Aorta (tissue), 5 donors: ENCODE measurements around the gene DNAAF1. TPM values are rescaled to one million over a fixed set of nuclear protein-coding genes. Genes with fewer than 3 reads are reported as not detected.

Experiments used
- ATAC-seq: fragments of 200-7000 bp; cut with Tn5 transposase; one replicate; pipeline ENCODE4 v1.9.1; 2022; ENCODE audit warnings: moderate library complexity; ENCODE audit not compliant: low FRiP score
- DNase-seq, 2 donors: peaks; one replicate each; pipeline ENCODE4 v3.0.0-alpha.2; 2020
- H3K27ac ChIP-seq, 2 donors: one replicate each; pipeline ENCODE4 v1.5.1; 2013; ENCODE audit warnings: low read length in 2 of 2, mild to moderate bottlenecking in 2 of 2, moderate library complexity in 2 of 2, control low read depth in 1 of 2, inconsistent platforms in 1 of 2, low read depth in 1 of 2
- H3K27me3 ChIP-seq, 2 donors: one replicate each; pipeline ENCODE4 v1.6.1; 2013; ENCODE audit warnings: control low read depth in 1 of 2, low read length in 1 of 2, mild to moderate bottlenecking in 1 of 2, moderate library complexity in 1 of 2; ENCODE audit not compliant: insufficient read depth in 2 of 2, control insufficient read depth in 1 of 2
- H3K36me3 ChIP-seq, 2 donors: one replicate each; pipeline ENCODE4 v1.6.1; 2013; ENCODE audit warnings: control low read depth in 1 of 2, low read length in 1 of 2, mild to moderate bottlenecking in 1 of 2; ENCODE audit not compliant: insufficient read depth in 2 of 2, control insufficient read depth in 1 of 2
- H3K4me1 ChIP-seq, 2 donors: one replicate each; pipeline ENCODE4 v1.6.1; 2013; ENCODE audit warnings: low read length in 2 of 2, control low read depth in 1 of 2, mild to moderate bottlenecking in 1 of 2, moderate library complexity in 1 of 2; ENCODE audit not compliant: insufficient read depth in 2 of 2, control insufficient read depth in 1 of 2
- H3K4me3 ChIP-seq, 2 donors: one replicate each; pipeline ENCODE4 v1.5.1; 2013; ENCODE audit warnings: low read length in 2 of 2, control low read depth in 1 of 2, mild to moderate bottlenecking in 1 of 2
- H3K9me3 ChIP-seq: one replicate; pipeline ENCODE4 v1.6.1; 2013; ENCODE audit warnings: mild to moderate bottlenecking, low read length; ENCODE audit not compliant: control insufficient read depth
- WGBS, 2 donors: extraction: QIAGEN DNeasy Blood & Tissue Kit; methylation state at CpG; one replicate each; pipeline ENCODE4 v1.1.7; 2013; 5-methylcytosine and 5-hydroxymethylcytosine counted together
- intact Hi-C, 2 donors: fragments of 100-400 bp; cut with DNase I; formaldehyde crosslinking; loops; one replicate each; pipeline versions ENCODE4 v1.14.2 to v1.15.0; 2022
- polyA plus RNA-seq, 2 donors: library from polyadenylated mRNA; stranded (reverse); fragments of 200-250 nt; gene quantifications; one replicate each; pipeline ENCODE4 v1.2.3, GENCODE V29; 2013
- total RNA-seq, 2 donors: library from RNA; stranded (reverse); fragmentation: NEBNext Ultra II Directional; extraction: Animal tissue kit (Norgen Biotek cat#: 25700); gene quantifications; one replicate each; pipeline ENCODE4 v1.2.1, GENCODE V29; 2021
- donor health status: healthy with polysubstance abuse.
- donor health status: Bipolar disorder and iron deficiency.
- donor health status: DM: no; HTN: no; CAD: no.
- donor health status: DM: no; HTN: no; CAD: no.
- donor health status: DM: yes; HTN: yes; CAD: no.

DNAAF1 gene
- total and polyA plus RNA-seq, 4 donors = 0.19 to 1.4 (median 0.48) TPM; not detected in 1

DNA sequence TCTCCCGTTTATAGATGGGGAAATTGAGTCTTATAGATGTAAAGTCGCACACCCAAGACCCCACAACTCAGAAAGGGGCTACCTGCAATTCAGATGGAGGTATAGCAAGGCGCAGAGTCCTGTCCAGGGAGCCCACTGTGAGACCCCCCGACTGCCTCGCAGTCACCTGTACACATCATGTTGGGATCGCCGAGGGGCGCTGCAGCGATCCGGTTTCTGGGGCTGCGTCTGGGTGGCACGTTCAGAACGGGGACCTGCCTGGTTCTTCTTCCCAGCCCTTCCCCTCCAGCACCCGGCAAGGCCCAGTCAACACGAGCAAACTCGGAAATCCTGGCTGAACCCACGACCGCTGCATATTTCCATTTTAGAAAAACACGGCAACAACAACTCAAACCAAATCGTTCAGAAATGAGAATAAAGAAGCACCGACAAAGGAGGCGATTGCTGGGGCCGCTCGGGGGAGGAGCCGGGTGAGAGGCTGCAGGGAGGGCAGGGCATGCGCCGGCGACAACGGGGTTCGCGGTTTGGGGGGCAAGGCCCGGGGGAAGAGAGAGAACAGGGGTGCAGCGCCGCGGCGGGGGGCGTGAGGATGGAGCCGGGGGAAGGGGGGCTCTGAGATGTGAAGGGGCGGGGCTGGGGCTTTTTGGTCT, 774 bp upstream of the DNAAF1 start:
- H3K27me3 ChIP-seq = no peaks in the 10 kb centered on the region
- H3K36me3 ChIP-seq = no peaks in the 10 kb centered on the region
- peak; percentile 57 to 77 for DNase-seq
- ATAC-seq = peak; percentile 45
- no peaks in the 10 kb centered on the region for H3K9me3 ChIP-seq
- intact Hi-C loops = no loop called here
- WGBS, 2 donors = 1% methylated on average over 29 to 39 of the region's 39 CpGs
- H3K4me1 ChIP-seq = no peaks in the 10 kb centered on the region
- H3K27ac ChIP-seq = no peak overlapping the region
- H3K4me3 ChIP-seq = peak overlapping the region; percentile 67 to 89

DNA sequence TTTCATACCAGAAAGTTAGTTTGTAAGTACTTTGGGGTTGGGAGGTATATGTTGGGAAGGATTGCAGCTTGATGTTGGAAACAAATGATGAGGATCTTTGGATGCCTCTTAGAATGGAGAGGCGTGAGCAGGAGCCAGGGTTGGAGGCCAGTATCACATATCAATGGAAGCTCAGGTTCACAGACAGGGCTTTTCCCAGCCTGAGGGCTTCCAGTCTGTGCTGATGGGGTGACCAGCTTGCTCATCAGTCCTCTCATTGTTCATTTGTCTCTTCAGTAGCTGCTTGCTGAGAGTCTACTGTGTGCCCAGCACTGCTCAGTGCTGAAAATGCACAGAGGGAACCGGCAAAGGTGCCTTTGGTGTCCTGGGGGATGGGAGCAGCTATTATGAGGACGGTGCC, 5.8 kb downstream of the DNAAF1 start:
- 71 to 72% methylated on average over 3 of the region's 3 CpGs for WGBS, 2 donors
- DNase-seq (no peak), ATAC-seq (no peak)
- H3K27me3 ChIP-seq = no peaks in the 10 kb centered on the region
- H3K4me1 ChIP-seq = no peaks in the 10 kb centered on the region
- H3K9me3 ChIP-seq = no peaks in the 10 kb centered on the region
- no peaks in the 10 kb centered on the region for H3K36me3 ChIP-seq
- no peak overlapping the region for H3K4me3 ChIP-seq
- intact Hi-C loops = no loop called here
- no peak overlapping the region for H3K27ac ChIP-seq

DNA sequence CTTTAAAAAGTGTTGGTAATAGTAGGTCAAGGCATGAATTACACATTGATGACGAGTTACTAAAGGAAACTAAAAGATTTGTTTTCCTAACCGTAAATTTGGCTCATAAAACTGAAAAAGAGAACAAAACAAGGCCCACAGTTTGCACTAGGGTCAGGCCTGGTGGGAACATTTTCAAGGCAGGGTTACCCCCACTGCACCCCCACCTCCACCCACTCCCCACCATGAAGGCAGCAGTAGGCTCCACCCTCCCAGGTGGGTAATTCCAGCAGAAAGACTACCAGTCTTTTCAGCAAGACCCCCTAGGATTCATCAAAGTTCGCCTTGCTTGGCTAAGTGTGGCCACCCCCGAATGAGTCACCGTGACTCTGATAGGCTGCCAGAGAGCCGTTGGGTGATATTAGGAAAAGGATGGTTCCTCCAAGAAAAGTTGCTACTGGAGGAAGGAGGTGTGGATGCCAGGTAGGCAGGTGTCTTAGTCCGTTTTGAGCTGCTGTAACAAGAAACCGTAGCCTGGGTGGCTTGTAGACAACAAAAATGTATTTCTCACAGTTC, 8.6 kb downstream of the DNAAF1 start:
- WGBS, 2 donors = 57 to 58% methylated on average over 8 of the region's 8 CpGs
- Histone ChIP-seq H3K4me1 (no peaks in the 10 kb centered on the region), H3K27ac (no peak overlapping the region), H3K9me3 (no peaks in the 10 kb centered on the region), H3K4me3 (no peak overlapping the region), H3K36me3 (no peaks in the 10 kb centered on the region), H3K27me3 (no peaks in the 10 kb centered on the region)
- ATAC-seq = no peak
- DNase-seq = no peak
- intact Hi-C loops = no loop called here

DNA sequence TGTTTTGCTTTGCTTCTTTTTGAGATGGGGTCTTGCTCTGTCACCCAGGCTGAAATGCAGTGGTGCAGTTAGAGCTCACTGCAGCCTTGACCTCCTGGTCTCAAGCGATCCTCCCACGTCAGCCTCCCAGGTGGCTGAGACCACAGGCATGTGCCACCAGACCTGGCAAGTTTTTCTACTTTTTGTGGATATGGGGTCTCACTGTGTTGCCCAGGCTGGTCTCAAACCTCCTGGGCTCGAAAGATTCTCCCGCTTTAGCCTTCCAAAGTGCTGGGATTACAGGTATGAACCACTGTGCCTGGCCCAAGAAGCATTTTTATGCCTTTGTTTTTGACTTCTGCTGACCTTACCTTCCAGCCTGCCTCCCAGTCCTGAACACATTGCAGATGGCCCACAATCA, 10.1 kb downstream of the DNAAF1 start:
- Histone ChIP-seq H3K4me1 (no peaks in the 10 kb centered on the region), H3K27me3 (no peaks in the 10 kb centered on the region), H3K4me3 (no peak overlapping the region), H3K36me3 (no peaks in the 10 kb centered on the region), H3K9me3 (no peaks in the 10 kb centered on the region), H3K27ac (no peak overlapping the region)
- DNase-seq (no peak), ATAC-seq (no peak)
- 94 to 97% methylated on average over 4 of the region's 4 CpGs for WGBS, 2 donors
- intact Hi-C loops = no loop called here

DNA sequence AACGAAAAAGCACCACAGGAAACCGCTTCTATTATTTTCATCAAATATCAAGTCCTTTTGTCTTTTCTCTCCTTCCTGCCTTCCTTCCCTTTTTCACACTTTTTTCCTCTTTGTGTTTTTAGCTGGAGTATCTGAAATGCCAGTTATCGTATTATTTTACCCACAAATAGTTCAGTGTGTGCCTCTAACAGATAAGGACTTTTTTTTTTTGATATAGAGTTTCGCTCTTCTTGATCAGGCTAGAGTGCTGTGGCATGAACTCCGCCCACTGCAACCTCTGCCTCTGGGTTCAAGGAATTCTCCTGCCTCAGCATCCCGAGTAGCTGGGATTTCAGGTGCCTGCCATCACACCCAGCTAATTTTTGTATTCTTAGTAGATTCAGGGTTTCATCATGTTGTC, 10.7 kb downstream of the DNAAF1 start:
- Histone ChIP-seq H3K4me1 (no peaks in the 10 kb centered on the region), H3K27me3 (no peaks in the 10 kb centered on the region), H3K4me3 (no peak overlapping the region), H3K27ac (no peak overlapping the region), H3K9me3 (no peaks in the 10 kb centered on the region), H3K36me3 (no peaks in the 10 kb centered on the region)
- 87 to 93% methylated on average over 6 of the region's 6 CpGs for WGBS, 2 donors
- no peak for DNase-seq
- ATAC-seq = no peak
- intact Hi-C loops = no loop called here

DNA sequence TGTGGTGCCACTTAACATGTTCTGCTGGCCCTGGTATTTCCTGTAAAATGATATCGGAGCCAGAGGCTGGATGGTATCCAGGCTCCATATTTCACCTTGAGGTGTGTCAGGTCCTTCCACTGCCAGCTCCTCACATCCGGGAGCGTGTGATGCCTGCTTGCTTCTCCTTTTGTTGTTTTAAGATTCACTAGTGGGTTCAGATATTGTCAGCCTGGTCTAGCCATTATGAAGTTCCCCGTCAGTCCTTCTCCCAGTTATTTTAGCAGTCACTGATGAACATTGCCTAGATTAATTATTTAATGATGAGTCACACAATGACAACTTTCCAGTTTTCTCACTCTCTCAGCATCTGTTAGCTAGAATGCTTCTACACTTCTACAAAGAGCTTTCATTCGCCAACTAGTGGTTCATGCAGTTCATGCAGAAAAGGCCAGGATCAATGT, 11.3 kb downstream of the DNAAF1 start:
- H3K36me3 ChIP-seq = no peaks in the 10 kb centered on the region
- ATAC-seq (no peak), DNase-seq (no peak)
- intact Hi-C loops = no loop called here
- H3K4me1 ChIP-seq = no peaks in the 10 kb centered on the region
- H3K4me3 ChIP-seq = no peak overlapping the region
- H3K27me3 ChIP-seq = no peaks in the 10 kb centered on the region
- H3K27ac ChIP-seq = no peak overlapping the region
- H3K9me3 ChIP-seq = no peaks in the 10 kb centered on the region
- 64 to 65% methylated on average over 5 of the region's 5 CpGs for WGBS, 2 donors

DNA sequence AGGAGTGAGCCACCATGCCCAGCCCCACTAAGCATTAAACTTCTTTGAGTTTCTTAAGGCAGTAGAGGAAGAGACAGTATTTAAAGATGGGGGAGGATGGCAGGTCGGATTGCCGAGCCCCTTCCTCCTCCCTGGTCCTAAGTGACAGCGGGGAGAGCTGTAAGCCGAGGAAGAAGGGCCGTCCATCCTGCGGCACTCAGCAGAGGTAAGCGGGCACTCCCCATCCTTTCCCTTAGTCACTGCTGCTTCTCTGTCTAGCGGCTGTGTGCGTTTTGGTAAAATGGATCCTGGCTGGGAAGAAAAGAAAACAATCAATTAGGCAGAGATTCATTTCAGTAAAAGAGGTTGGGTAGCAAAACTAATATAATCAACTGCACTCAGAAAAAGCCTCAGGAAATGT, 13.9 kb downstream of the DNAAF1 start:
- Histone ChIP-seq H3K36me3 (no peaks in the 10 kb centered on the region), H3K9me3 (no peaks in the 10 kb centered on the region), H3K4me3 (no peak overlapping the region), H3K4me1 (no peaks in the 10 kb centered on the region), H3K27ac (no peak overlapping the region), H3K27me3 (no peaks in the 10 kb centered on the region)
- intact Hi-C loops = no loop called here
- ATAC-seq (no peak), DNase-seq (no peak)
- 23 to 25% methylated on average over 9 of the region's 9 CpGs for WGBS, 2 donors

DNA sequence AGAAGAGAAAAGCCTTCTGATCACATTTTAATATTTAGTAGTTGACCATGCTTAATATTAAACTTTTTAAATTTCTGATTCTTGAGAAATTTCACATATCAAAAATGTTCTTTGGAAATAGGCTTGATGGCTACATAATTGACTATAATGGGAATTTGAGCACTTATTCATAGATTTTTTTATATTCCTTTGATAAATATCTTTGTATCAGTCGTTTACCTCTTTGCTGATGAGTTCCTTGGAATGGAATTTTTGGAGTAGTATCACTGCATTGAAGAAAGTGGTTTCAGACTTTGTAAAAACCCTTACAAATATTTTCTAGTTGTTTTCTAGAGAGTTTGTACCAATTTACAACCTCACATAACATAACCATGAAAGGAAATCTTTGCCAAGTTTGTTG, 14.7 kb downstream of the DNAAF1 start:
- Histone ChIP-seq H3K4me3 (no peak overlapping the region), H3K27me3 (no peaks in the 10 kb centered on the region), H3K4me1 (no peaks in the 10 kb centered on the region), H3K36me3 (no peaks in the 10 kb centered on the region), H3K27ac (no peak overlapping the region), H3K9me3 (no peaks in the 10 kb centered on the region)
- no peak for DNase-seq
- intact Hi-C loops = no loop called here
- WGBS, 2 donors = 48 to 58% methylated on average over 1 of the region's 1 CpG
- no peak for ATAC-seq

DNA sequence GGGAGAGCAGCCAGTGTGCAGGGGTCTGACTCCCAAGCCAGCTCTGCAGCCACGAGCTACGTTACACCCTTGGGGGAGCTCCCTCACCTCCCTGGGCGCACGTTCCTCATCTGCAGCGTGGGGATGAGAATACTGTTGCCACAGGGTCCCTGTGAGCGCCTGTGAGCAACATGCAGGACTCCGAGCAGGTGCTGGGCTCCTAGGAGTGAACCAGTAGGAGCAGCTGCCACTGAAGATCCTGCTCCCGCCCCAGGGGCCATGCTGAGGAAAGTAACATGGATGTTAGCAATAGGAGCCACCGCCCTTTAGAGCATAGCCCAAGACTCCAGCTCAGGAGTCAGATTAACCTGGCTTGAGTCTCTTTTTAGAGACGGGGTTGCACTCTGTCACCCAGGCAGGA, 15.9 kb downstream of the DNAAF1 start:
- no peaks in the 10 kb centered on the region for H3K27me3 ChIP-seq
- H3K36me3 ChIP-seq = no peaks in the 10 kb centered on the region
- intact Hi-C loops = no loop called here
- ATAC-seq = no peak
- no peak overlapping the region for H3K27ac ChIP-seq
- DNase-seq = no peak
- no peaks in the 10 kb centered on the region for H3K4me1 ChIP-seq
- H3K9me3 ChIP-seq = no peaks in the 10 kb centered on the region
- 72 to 74% methylated on average over 10 of the region's 10 CpGs for WGBS, 2 donors
- H3K4me3 ChIP-seq = no peak overlapping the region
